SK-N-SH treated with all-trans-retinoic acid at 6 μM for 48 hours (cell line): ENCODE measurements around the gene CABLES1.

Experiments
- ISL1 ChIP-seq: fragments of 250-450 bp; sonication (Bioruptor Pico); IDR thresholded peaks from 2 replicates; pipeline ENCODE4 v2.1.2; 2022; ENCODE audit warnings: mild to moderate bottlenecking, moderate library complexity
- PPARA ChIP-seq: fragments of 250-450 bp; sonication (Bioruptor Pico); IDR thresholded peaks from 2 replicates; pipeline ENCODE4 v1.5.0; 2020; ENCODE audit warnings: mild to moderate bottlenecking, borderline replicate concordance
- RARB ChIP-seq: fragments of 250-450 bp; sonication (Bioruptor Pico); IDR thresholded peaks from 2 replicates; pipeline ENCODE4 v1.8.0; 2021; ENCODE audit warnings: mild to moderate bottlenecking, moderate library complexity
- SNAI2 ChIP-seq: fragments of 250-450 bp; sonication (Bioruptor Pico); IDR thresholded peaks from 2 replicates; pipeline ENCODE4 v1.5.0; 2020; ENCODE audit warnings: mild to moderate bottlenecking, moderate library complexity
- TCF4 ChIP-seq: fragments of 250-450 bp; sonication (Bioruptor Pico); IDR thresholded peaks from 2 replicates; pipeline ENCODE4 v1.8.0; 2021; ENCODE audit warnings: mild to moderate bottlenecking, moderate library complexity, borderline replicate concordance
- ZC3H10 ChIP-seq: fragments of 250-450 bp; sonication (Bioruptor Pico); IDR thresholded peaks from 2 replicates; pipeline ENCODE4 v1.5.1; 2021; ENCODE audit warnings: mild to moderate bottlenecking, moderate library complexity
- ZFP3 ChIP-seq: fragments of 250-450 bp; sonication (Bioruptor Pico); IDR thresholded peaks from 2 replicates; pipeline ENCODE4 v1.5.0; 2020; ENCODE audit warnings: mild to moderate bottlenecking, moderate library complexity
- ZNF70 ChIP-seq: fragments of 450-650 bp; formaldehyde crosslinking; IDR thresholded peaks from 2 replicates; pipeline ENCODE4 v1.5.0; 2020; ENCODE audit warnings: mild to moderate bottlenecking, moderate library complexity
- TF ChIP-seq, protein P1 (sequence below): fragments of 250-450 bp; sonication (Bioruptor Pico); IDR thresholded peaks from 2 replicates; pipeline ENCODE4 v1.8.0; 2021; ENCODE audit warnings: low read depth, mild to moderate bottlenecking, moderate library complexity, borderline replicate concordance
- TF ChIP-seq, protein P2 (sequence below): fragments of 250-450 bp; sonication (Bioruptor Pico); IDR thresholded peaks from 2 replicates; pipeline ENCODE4 v1.5.1; 2020; ENCODE audit warnings: low read depth, mild to moderate bottlenecking, moderate library complexity
- TF ChIP-seq, protein P3 (sequence below): fragments of 250-450 bp; sonication (Bioruptor Pico); IDR thresholded peaks from 2 replicates; pipeline ENCODE4 v1.5.0; 2020; ENCODE audit warnings: mild to moderate bottlenecking, moderate library complexity
- TF ChIP-seq, protein P4 (sequence below): fragments of 250-450 bp; sonication (Bioruptor Pico); IDR thresholded peaks from 2 replicates; pipeline ENCODE4 v1.5.1; 2021; ENCODE audit warnings: mild to moderate bottlenecking, moderate library complexity
- TF ChIP-seq, protein P5 (sequence below): fragments of 250-450 bp; sonication (Bioruptor Pico); IDR thresholded peaks from 2 replicates; pipeline ENCODE4 v1.8.0; 2020; ENCODE audit warnings: mild to moderate bottlenecking, moderate library complexity, borderline replicate concordance

DNA sequence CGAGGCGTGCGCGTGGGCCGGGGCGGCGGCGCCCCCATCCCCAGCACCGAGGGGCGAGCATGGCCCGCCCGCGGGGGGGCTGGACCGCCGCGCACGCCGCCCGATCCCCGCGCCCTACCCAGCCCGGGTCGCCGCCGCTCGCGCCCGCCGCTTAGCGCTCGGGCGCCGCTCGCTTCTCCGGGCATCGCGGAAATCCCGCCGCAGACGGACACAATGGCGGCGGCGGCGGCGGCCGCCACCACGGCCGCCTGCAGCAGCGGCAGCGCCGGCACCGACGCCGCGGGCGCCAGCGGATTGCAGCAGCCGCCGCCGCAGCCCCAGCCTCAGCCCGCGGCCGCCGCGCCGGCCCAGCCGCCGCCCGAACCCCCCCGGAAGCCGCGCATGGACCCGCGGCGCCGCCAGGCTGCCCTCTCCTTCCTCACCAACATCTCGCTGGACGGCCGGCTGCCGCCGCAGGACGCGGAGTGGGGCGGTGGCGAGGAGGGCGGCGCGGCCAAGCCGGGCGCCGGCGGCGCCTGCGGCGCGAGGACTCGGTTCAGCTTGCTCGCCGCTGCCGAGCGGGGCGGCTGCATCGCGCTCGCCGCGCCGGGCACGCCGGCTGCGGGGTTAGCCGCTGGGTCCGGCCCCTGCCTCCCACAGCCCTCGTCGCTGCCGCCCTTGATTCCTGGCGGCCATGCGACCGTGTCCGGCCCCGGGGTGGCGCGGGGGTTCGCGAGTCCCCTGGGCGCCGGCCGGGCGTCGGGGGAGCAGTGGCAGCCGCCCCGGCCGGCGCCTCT, 453 bp downstream of the CABLES1 start:
- TF ChIP-seq RARB (CRISPR knock-in tag) (no peak), TCF4 (CRISPR knock-in tag) (no peak), ISL1 (no peak), ZC3H10 (CRISPR knock-in tag) (no peak), ZNF70 (no peak), PPARA (CRISPR knock-in tag) (no peak), ZFP3 (CRISPR knock-in tag) (no peak), SNAI2 (CRISPR knock-in tag) (no peak)
- TF ChIP-seq, protein P1, sequence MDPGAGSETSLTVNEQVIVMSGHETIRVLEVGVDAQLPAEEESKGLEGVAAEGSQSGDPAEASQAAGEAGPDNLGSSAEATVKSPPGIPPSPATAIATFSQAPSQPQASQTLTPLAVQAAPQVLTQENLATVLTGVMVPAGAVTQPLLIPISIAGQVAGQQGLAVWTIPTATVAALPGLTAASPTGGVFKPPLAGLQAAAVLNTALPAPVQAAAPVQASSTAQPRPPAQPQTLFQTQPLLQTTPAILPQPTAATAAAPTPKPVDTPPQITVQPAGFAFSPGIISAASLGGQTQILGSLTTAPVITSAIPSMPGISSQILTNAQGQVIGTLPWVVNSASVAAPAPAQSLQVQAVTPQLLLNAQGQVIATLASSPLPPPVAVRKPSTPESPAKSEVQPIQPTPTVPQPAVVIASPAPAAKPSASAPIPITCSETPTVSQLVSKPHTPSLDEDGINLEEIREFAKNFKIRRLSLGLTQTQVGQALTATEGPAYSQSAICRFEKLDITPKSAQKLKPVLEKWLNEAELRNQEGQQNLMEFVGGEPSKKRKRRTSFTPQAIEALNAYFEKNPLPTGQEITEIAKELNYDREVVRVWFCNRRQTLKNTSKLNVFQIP (CRISPR knock-in tag) = no peak
- TF ChIP-seq, protein P2, sequence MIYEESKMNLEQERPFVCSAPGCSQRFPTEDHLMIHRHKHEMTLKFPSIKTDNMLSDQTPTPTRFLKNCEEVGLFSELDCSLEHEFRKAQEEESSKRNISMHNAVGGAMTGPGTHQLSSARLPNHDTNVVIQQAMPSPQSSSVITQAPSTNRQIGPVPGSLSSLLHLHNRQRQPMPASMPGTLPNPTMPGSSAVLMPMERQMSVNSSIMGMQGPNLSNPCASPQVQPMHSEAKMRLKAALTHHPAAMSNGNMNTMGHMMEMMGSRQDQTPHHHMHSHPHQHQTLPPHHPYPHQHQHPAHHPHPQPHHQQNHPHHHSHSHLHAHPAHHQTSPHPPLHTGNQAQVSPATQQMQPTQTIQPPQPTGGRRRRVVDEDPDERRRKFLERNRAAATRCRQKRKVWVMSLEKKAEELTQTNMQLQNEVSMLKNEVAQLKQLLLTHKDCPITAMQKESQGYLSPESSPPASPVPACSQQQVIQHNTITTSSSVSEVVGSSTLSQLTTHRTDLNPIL (CRISPR knock-in tag) = no peak
- TF ChIP-seq, protein P3, sequence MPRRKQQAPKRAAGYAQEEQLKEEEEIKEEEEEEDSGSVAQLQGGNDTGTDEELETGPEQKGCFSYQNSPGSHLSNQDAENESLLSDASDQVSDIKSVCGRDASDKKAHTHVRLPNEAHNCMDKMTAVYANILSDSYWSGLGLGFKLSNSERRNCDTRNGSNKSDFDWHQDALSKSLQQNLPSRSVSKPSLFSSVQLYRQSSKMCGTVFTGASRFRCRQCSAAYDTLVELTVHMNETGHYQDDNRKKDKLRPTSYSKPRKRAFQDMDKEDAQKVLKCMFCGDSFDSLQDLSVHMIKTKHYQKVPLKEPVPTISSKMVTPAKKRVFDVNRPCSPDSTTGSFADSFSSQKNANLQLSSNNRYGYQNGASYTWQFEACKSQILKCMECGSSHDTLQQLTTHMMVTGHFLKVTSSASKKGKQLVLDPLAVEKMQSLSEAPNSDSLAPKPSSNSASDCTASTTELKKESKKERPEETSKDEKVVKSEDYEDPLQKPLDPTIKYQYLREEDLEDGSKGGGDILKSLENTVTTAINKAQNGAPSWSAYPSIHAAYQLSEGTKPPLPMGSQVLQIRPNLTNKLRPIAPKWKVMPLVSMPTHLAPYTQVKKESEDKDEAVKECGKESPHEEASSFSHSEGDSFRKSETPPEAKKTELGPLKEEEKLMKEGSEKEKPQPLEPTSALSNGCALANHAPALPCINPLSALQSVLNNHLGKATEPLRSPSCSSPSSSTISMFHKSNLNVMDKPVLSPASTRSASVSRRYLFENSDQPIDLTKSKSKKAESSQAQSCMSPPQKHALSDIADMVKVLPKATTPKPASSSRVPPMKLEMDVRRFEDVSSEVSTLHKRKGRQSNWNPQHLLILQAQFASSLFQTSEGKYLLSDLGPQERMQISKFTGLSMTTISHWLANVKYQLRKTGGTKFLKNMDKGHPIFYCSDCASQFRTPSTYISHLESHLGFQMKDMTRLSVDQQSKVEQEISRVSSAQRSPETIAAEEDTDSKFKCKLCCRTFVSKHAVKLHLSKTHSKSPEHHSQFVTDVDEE (CRISPR knock-in tag) = no peak
- TF ChIP-seq, protein P4, sequence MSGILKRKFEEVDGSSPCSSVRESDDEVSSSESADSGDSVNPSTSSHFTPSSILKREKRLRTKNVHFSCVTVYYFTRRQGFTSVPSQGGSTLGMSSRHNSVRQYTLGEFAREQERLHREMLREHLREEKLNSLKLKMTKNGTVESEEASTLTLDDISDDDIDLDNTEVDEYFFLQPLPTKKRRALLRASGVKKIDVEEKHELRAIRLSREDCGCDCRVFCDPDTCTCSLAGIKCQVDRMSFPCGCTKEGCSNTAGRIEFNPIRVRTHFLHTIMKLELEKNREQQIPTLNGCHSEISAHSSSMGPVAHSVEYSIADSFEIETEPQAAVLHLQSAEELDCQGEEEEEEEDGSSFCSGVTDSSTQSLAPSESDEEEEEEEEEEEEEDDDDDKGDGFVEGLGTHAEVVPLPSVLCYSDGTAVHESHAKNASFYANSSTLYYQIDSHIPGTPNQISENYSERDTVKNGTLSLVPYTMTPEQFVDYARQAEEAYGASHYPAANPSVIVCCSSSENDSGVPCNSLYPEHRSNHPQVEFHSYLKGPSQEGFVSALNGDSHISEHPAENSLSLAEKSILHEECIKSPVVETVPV (CRISPR knock-in tag) = no peak
- TF ChIP-seq, protein P5, sequence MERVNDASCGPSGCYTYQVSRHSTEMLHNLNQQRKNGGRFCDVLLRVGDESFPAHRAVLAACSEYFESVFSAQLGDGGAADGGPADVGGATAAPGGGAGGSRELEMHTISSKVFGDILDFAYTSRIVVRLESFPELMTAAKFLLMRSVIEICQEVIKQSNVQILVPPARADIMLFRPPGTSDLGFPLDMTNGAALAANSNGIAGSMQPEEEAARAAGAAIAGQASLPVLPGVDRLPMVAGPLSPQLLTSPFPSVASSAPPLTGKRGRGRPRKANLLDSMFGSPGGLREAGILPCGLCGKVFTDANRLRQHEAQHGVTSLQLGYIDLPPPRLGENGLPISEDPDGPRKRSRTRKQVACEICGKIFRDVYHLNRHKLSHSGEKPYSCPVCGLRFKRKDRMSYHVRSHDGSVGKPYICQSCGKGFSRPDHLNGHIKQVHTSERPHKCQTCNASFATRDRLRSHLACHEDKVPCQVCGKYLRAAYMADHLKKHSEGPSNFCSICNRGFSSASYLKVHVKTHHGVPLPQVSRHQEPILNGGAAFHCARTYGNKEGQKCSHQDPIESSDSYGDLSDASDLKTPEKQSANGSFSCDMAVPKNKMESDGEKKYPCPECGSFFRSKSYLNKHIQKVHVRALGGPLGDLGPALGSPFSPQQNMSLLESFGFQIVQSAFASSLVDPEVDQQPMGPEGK (CRISPR knock-in tag) = no peak
